IMR-90 (cell line): ENCODE measurements around the gene PSMD2. TPM values are rescaled to one million over a fixed set of nuclear protein-coding genes. Genes with fewer than 3 reads are reported as not detected.

ENCODE experiments used
- ATAC-seq: fragments of 200-7000 bp; cut with Tn5 transposase; 2 replicates; pipeline ENCODE4 v1.9.1; 2020; ENCODE audit warnings: low read depth, mild to moderate bottlenecking, moderate library complexity
- BruUV-seq: library from RNA; stranded (reverse); fragments of 400-500 nt; replicated peaks from 2 replicates; lab custom pipeline; 2021; lab: Mats Ljungman, UMichigan
- CTCF ChIA-PET: fragments of 300-600 bp; formaldehyde crosslinking; extraction: SDS; loops from one replicate; lab custom pipeline; 2021; ENCODE audit warnings: antibody characterized with exemption; lab: Yijun Ruan, JAX
- POLR2A ChIA-PET: fragments of 300-600 bp; sonication (Branson Sonifier 250); formaldehyde crosslinking; loops from one replicate; lab custom pipeline; 2022; ENCODE audit warnings: antibody characterized with exemption; ENCODE audit not compliant: unreplicated experiment; lab: Charles Lee
- DNase-seq: peaks from one replicate; pipeline ENCODE4 v3.0.0; 2013
- H2AFZ ChIP-seq: replicated peaks from 2 replicates; pipeline ENCODE3; 2013; ENCODE audit warnings: low read length, mild to moderate bottlenecking; ENCODE audit not compliant: poor library complexity
- H2AK5ac ChIP-seq: 2 replicates; pipeline ENCODE4 v1.6.1; 2013; ENCODE audit warnings: low read depth, low read length, inconsistent platforms
- H2AK9ac ChIP-seq: replicated peaks from 2 replicates; pipeline ENCODE3; 2013; ENCODE audit warnings: mild to moderate bottlenecking, low read depth, low read length, moderate library complexity; ENCODE audit not compliant: poor library complexity
- H2BK120ac ChIP-seq: 2 replicates; pipeline ENCODE4 v1.6.1; 2013; ENCODE audit warnings: low read depth, low read length, inconsistent platforms
- H2BK15ac ChIP-seq: 3 replicates; pipeline ENCODE4 v1.6.1; 2013; ENCODE audit warnings: low read depth, low read length, inconsistent platforms
- H2BK20ac ChIP-seq: 2 replicates; pipeline ENCODE4 v1.6.1; 2013; ENCODE audit warnings: low read depth, mild to moderate bottlenecking, inconsistent platforms, low read length, moderate library complexity
- H2BK5ac ChIP-seq: 2 replicates; pipeline ENCODE4 v1.6.1; 2013; ENCODE audit warnings: mild to moderate bottlenecking, low read depth, low read length, inconsistent platforms; ENCODE audit not compliant: poor library complexity, severe bottlenecking
- H3K14ac ChIP-seq: replicated peaks from 2 replicates; pipeline ENCODE4 v1.6.1; 2013; ENCODE audit warnings: low read depth, low read length, inconsistent platforms
- H3K18ac ChIP-seq: 2 replicates; pipeline ENCODE4 v1.6.1; 2013; ENCODE audit warnings: low read depth, low read length, control low read depth
- H3K23ac ChIP-seq: 2 replicates; pipeline ENCODE4 v1.6.1; 2013; ENCODE audit warnings: low read depth, low read length, inconsistent platforms
- H3K27ac ChIP-seq: 2 replicates; pipeline ENCODE4 v1.5.1; 2013; ENCODE audit warnings: mild to moderate bottlenecking, control low read depth, low read length; ENCODE audit not compliant: insufficient read depth
- H3K27me3 ChIP-seq: 2 replicates; pipeline ENCODE4 v1.6.1; 2013; ENCODE audit warnings: low read length; ENCODE audit not compliant: control insufficient read depth, insufficient read depth
- H3K36me3 ChIP-seq: 2 replicates; pipeline ENCODE4 v1.6.1; 2013; ENCODE audit warnings: low read length, mixed read lengths; ENCODE audit not compliant: control insufficient read depth, insufficient read depth
- H3K4ac ChIP-seq: 2 replicates; pipeline ENCODE4 v1.6.1; 2013; ENCODE audit warnings: low read depth, low read length, inconsistent platforms
- H3K4me1 ChIP-seq: 2 replicates; pipeline ENCODE4 v1.6.1; 2013; ENCODE audit warnings: low read length, mixed read lengths; ENCODE audit not compliant: control insufficient read depth, insufficient read depth
- H3K4me2 ChIP-seq: 2 replicates; pipeline ENCODE4 v1.6.1; 2013; ENCODE audit warnings: low read depth, mild to moderate bottlenecking, control low read depth, low read length, moderate library complexity
- H3K4me3 ChIP-seq: 2 replicates; pipeline ENCODE4 v1.5.1; 2013; ENCODE audit warnings: low read depth, mild to moderate bottlenecking, control low read depth, low read length, moderate library complexity; ENCODE audit not compliant: insufficient read depth
- H3K56ac ChIP-seq: 2 replicates; pipeline ENCODE4 v1.6.1; 2013; ENCODE audit warnings: low read length, inconsistent platforms; ENCODE audit not compliant: insufficient read depth; ENCODE audit errors: extremely low read depth
- H3K79me1 ChIP-seq, 2 experiments: 2 replicates each; pipeline ENCODE4 v1.6.1; 2013; ENCODE audit warnings: low read length in 2 of 2, inconsistent platforms in 1 of 2, low read depth in 1 of 2
- H3K9ac ChIP-seq: 2 replicates; pipeline ENCODE4 v1.6.1; 2013; ENCODE audit warnings: low read depth, low read length, control low read depth
- H3K9me1 ChIP-seq: 2 replicates; pipeline ENCODE4 v1.6.1; 2013; ENCODE audit warnings: low read length, inconsistent platforms; ENCODE audit not compliant: insufficient read depth
- H3K9me3 ChIP-seq: 2 replicates; pipeline ENCODE4 v1.6.1; 2013; ENCODE audit warnings: low read length; ENCODE audit not compliant: control insufficient read depth, insufficient read depth
- H4K20me1 ChIP-seq: 2 replicates; pipeline ENCODE4 v1.6.1; 2013; ENCODE audit warnings: low read length, inconsistent platforms; ENCODE audit not compliant: insufficient read depth
- H4K5ac ChIP-seq: 2 replicates; pipeline ENCODE4 v1.6.1; 2013; ENCODE audit warnings: mild to moderate bottlenecking, low read depth, low read length, control low read depth
- H4K8ac ChIP-seq, 2 experiments: 2 replicates each; pipeline ENCODE4 v1.6.1; 2013; ENCODE audit warnings: low read depth in 2 of 2, low read length in 2 of 2, control low read depth in 1 of 2, inconsistent platforms in 1 of 2
- H4K91ac ChIP-seq: 2 replicates; pipeline ENCODE4 v1.6.1; 2013; ENCODE audit warnings: low read depth, low read length, inconsistent platforms; ENCODE audit not compliant: insufficient read depth
- CEBPB ChIP-seq: IDR thresholded peaks from 2 replicates; pipeline ENCODE4 v1.6.1; 2012; ENCODE audit warnings: low read depth, low read length, improper control_type of control experiment
- CHD1 ChIP-seq: IDR thresholded peaks from 2 replicates; pipeline ENCODE4 v1.6.1; 2012; ENCODE audit warnings: low read depth, low read length, improper control_type of control experiment
- FOS ChIP-seq: fragments of 150-350 bp; IDR thresholded peaks from 2 replicates; pipeline ENCODE4 v1.6.1; 2016; ENCODE audit warnings: low read depth, low read length
- MAFK ChIP-seq: IDR thresholded peaks from 2 replicates; pipeline ENCODE4 v1.6.1; 2012; ENCODE audit warnings: low read depth, low read length, improper control_type of control experiment
- MXI1 ChIP-seq: IDR thresholded peaks from 2 replicates; pipeline ENCODE4 v1.6.1; 2012; ENCODE audit warnings: low read depth, mild to moderate bottlenecking, low read length, moderate library complexity, borderline replicate concordance
- POLR2A ChIP-seq: IDR thresholded peaks from 2 replicates; pipeline ENCODE4 v1.6.1; 2012; ENCODE audit warnings: mild to moderate bottlenecking, low read depth, low read length
- RAD21 ChIP-seq: IDR thresholded peaks from 2 replicates; pipeline ENCODE4 v1.6.1; 2012; ENCODE audit warnings: low read length, improper control_type of control experiment
- RFX5 ChIP-seq: IDR thresholded peaks from 2 replicates; pipeline ENCODE4 v1.8.0; 2012; ENCODE audit warnings: low read depth, mild to moderate bottlenecking, low read length, moderate library complexity
- SMC3 ChIP-seq: fragments of 150-350 bp; IDR thresholded peaks from 2 replicates; pipeline ENCODE4 v1.6.1; 2016; ENCODE audit warnings: low read depth, mild to moderate bottlenecking, antibody characterized with exemption, low read length, moderate library complexity
- WGBS, 2 experiments: methylation state at CpG; one replicate each; pipeline versions ENCODE4 v1.1.5 to v1.1.7; 2013; ENCODE audit warnings: missing lambda C conversion rate in 2 of 2; ENCODE audit not compliant: insufficient read length in 1 of 2; ENCODE audit errors: extremely low coverage in 2 of 2; 5-methylcytosine and 5-hydroxymethylcytosine counted together
- dilution Hi-C: fragments of 300-500 bp; cut with HindIII; formaldehyde crosslinking; loops from one replicate; pipeline ENCODE4 v1.14.3; 2018; ENCODE audit warnings: low sequenced_read_pairs; ENCODE audit not compliant: unreplicated experiment
- in situ Hi-C: fragments of 300-500 bp; cut with MboI; formaldehyde crosslinking; loops from 3 replicates; pipeline ENCODE4 v1.14.3; 2019; ENCODE audit warnings: low sequenced_read_pairs, inconsistent platforms, mixed read lengths
- intact Hi-C: fragments of 100-400 bp; cut with micrococcal nuclease; formaldehyde crosslinking; loops from 2 replicates; pipeline ENCODE4 v1.10.0; 2022
- polyA plus RNA-seq, 3 experiments: library from polyadenylated mRNA; depleted of rRNA; stranded (reverse); fragments of >200 nt; gene quantifications; 2 replicates each; pipeline ENCODE4 v1.2.3, GENCODE V29; 2012; ENCODE audit warnings: low replicate concordance in 1 of 3
- total RNA-seq: library from RNA; depleted of rRNA; stranded (reverse); fragments of >200 nt; gene quantifications from 2 replicates; pipeline ENCODE4 v1.2.3, GENCODE V29; 2012
- TF ChIP-seq, protein P1 (sequence below): fragments of 150-350 bp; IDR thresholded peaks from 2 replicates; pipeline ENCODE4 v1.6.1; 2016; ENCODE audit warnings: low read depth, mild to moderate bottlenecking, low read length, moderate library complexity, borderline replicate concordance
- TF ChIP-seq, protein P2 (sequence below): fragments of 150-350 bp; IDR thresholded peaks from 2 replicates; pipeline ENCODE4 v1.6.1; 2017; ENCODE audit warnings: mild to moderate bottlenecking, antibody characterized with exemption, low read length, low read depth

PSMD2 gene
- total and polyA plus RNA-seq, 2 of the 4 experiments (the other 2 are of a cell fraction) = 514 to 872 TPM

DNA sequence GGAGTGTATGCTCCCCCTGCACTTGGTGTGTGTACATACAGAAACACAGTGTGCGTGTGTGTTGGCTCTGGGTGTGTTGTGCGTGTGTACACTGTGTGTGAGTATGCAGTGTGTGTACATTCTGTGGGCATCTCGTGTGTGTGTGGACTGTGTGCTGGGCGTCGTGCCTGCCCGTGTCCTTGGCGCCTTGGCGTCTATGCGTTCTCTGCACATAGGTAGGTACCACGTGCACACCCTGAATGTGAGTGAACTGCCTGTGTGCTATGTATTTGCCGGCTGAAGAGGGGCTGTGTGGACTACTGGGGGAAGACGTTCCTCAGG is 23.7 kb upstream of the PSMD2 start:
- CTCF ChIA-PET = no interaction called here
- WGBS, 2 experiments = 45% methylated on average over 6 of the region's 12 CpGs; no CpG with 5 or more reads in 1 of the 2 experiments
- no TSS peak for BruUV-seq
- Histone ChIP-seq H2AFZ (peak overlapping the region; percentile 70), H3K4me3 (no peak overlapping the region), H2BK5ac (no peak overlapping the region), H3K79me1 (no peaks in the 10 kb centered on the region), H3K9me1 (peaks cover 3% of the 10 kb centered on the region; the same call in 1 of the 2 replicates), H2AK5ac (no peak overlapping the region; the same call in 1 of the 2 replicates), H3K4me1 (no peaks in the 10 kb centered on the region), H3K27ac (no peak overlapping the region), H2BK20ac (no peak overlapping the region), H4K20me1 (no peaks in the 10 kb centered on the region), H2BK120ac (no peak overlapping the region), H4K91ac (no peak overlapping the region), H3K9me3 (no peaks in the 10 kb centered on the region), H3K56ac (no peak overlapping the region), H4K5ac (no peak overlapping the region), H3K9ac (no peak overlapping the region), H2BK15ac (no peak overlapping the region), H3K18ac (no peak overlapping the region), H3K23ac (peak overlapping the region; percentile 82), H2AK9ac (no peak overlapping the region), H3K27me3 (peaks cover 52% of the 10 kb centered on the region), H3K14ac (no peak overlapping the region), H3K4me2 (no peak overlapping the region), H4K8ac (no peak overlapping the region), H3K4ac (no peak overlapping the region), H3K36me3 (no peaks in the 10 kb centered on the region)
- DNase-seq (no peak), ATAC-seq (no peak)
- TF ChIP-seq FOS (no peak), SMC3 (no peak), CEBPB (no peak), RAD21 (no peak), MXI1 (no peak), RFX5 (no peak), MAFK (no peak), POLR2A (no peak), CHD1 (no peak)
- TF ChIP-seq, protein P1, sequence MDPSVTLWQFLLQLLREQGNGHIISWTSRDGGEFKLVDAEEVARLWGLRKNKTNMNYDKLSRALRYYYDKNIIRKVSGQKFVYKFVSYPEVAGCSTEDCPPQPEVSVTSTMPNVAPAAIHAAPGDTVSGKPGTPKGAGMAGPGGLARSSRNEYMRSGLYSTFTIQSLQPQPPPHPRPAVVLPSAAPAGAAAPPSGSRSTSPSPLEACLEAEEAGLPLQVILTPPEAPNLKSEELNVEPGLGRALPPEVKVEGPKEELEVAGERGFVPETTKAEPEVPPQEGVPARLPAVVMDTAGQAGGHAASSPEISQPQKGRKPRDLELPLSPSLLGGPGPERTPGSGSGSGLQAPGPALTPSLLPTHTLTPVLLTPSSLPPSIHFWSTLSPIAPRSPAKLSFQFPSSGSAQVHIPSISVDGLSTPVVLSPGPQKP = no peak
- TF ChIP-seq, protein P2, sequence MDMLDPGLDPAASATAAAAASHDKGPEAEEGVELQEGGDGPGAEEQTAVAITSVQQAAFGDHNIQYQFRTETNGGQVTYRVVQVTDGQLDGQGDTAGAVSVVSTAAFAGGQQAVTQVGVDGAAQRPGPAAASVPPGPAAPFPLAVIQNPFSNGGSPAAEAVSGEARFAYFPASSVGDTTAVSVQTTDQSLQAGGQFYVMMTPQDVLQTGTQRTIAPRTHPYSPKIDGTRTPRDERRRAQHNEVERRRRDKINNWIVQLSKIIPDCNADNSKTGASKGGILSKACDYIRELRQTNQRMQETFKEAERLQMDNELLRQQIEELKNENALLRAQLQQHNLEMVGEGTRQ = no peak
- in situ Hi-C loops = no loop called here
- POLR2A ChIA-PET = no interaction called here
- dilution Hi-C loops = no loop called here
- intact Hi-C loops = no loop called here
